Measurements from ENCODE around the gene ZC3H7A.

Gene ZC3H7A

GRCh38 chr16:11712122-11712521 is 84.9 kb downstream of the ZC3H7A start:
- no peak for DNase-seq (ENCODE audit: extremely low spot score, insufficient read length, low read depth)
- FAIRE-seq = no peak

- no peak for FAIRE-seq
Observed at GRCh38 chr16:11711662-11712061, 85.4 kb downstream of the ZC3H7A start.

GRCh38 chr16:11708421-11708820 is 88.6 kb downstream of the ZC3H7A start:
- FAIRE-seq (no peak), DNase-seq (ENCODE audit: extremely low spot score, insufficient read length, low read depth) (no peak)

More at GRCh38 chr16:11711662-11712061, 85.4 kb downstream of the ZC3H7A start:
- DNase-seq (ENCODE audit: extremely low spot score, insufficient read length, low read depth) = no peak

GRCh38 chr16:11707679-11708197 is 89.3 kb downstream of the ZC3H7A start:
- no peak for FAIRE-seq
- DNase-seq (ENCODE audit: extremely low spot score, insufficient read length, low read depth) = no peak

- FAIRE-seq (peak; percentile 81), DNase-seq (ENCODE audit: extremely low spot score, insufficient read length, low read depth) (no peak)
Observed at GRCh38 chr16:11706180-11706742, 90.8 kb downstream of the ZC3H7A start.

- DNase-seq (ENCODE audit: extremely low spot score, insufficient read length, low read depth) = no peak
- FAIRE-seq = no peak
Observed at GRCh38 chr16:11705311-11706025, 91.6 kb downstream of the ZC3H7A start.

Data from GM18507 (cell line).